Kidney (tissue), 14 donors: ENCODE measurements around the gene ZGPAT. TPM values are rescaled to one million over a fixed set of nuclear protein-coding genes. Genes with fewer than 3 reads are reported as not detected.
A peak's percentile ranks its signal among the peaks of the same experiment; 100 is the strongest.

ENCODE experiments used
- DNase-seq, 5 donors: peaks; one replicate each; pipeline ENCODE4 v3.0.0-alpha.2; 2013 to 2020
- FAIRE-seq: peaks from 2 replicates; lab custom pipeline; 2012; peaks lifted over from hg19 to GRCh38; lab: Jason Lieb, UNC
- H3K27ac ChIP-seq, 2 donors: one replicate each; pipeline ENCODE4 v1.7.0; 2013; ENCODE audit warnings: low read depth in 2 of 2, low read length in 2 of 2, inconsistent platforms in 1 of 2
- H3K27me3 ChIP-seq: one replicate; pipeline ENCODE4 v1.7.1; 2013; ENCODE audit warnings: low read length, inconsistent platforms; ENCODE audit not compliant: control insufficient read depth, insufficient read depth
- H3K36me3 ChIP-seq, 3 donors: one replicate each; pipeline versions ENCODE4 v1.7.0 to v1.7.1; 2013; ENCODE audit warnings: low read length in 3 of 3, control low read depth in 1 of 3, inconsistent platforms in 1 of 3; ENCODE audit not compliant: insufficient read depth in 3 of 3, control insufficient read depth in 2 of 3
- H3K4me1 ChIP-seq, 3 donors: one replicate each; pipeline versions ENCODE4 v1.7.0 to v1.7.1; 2013; ENCODE audit warnings: low read length in 3 of 3, inconsistent platforms in 1 of 3, low read depth in 1 of 3; ENCODE audit not compliant: control insufficient read depth in 2 of 3, insufficient read depth in 2 of 3
- H3K4me3 ChIP-seq, 3 donors: one replicate each; pipeline versions ENCODE4 v1.7.0 to v1.8.1; 2013; ENCODE audit warnings: low read length in 3 of 3, control low read depth in 1 of 3, inconsistent platforms in 1 of 3
- H3K9ac ChIP-seq, 3 donors: one replicate each; pipeline versions ENCODE4 v1.7.0 to v1.7.1; 2013; ENCODE audit warnings: low read length in 3 of 3, control low read depth in 1 of 3, inconsistent platforms in 1 of 3
- H3K9me3 ChIP-seq, 3 donors: one replicate each; pipeline versions ENCODE4 v1.7.0 to v1.7.1; 2013; ENCODE audit warnings: low read length in 3 of 3, control low read depth in 1 of 3, inconsistent platforms in 1 of 3; ENCODE audit not compliant: control insufficient read depth in 2 of 3, insufficient read depth in 1 of 3
- CTCF ChIP-seq: IDR thresholded peaks from 3 replicates; pipeline ENCODE4 v1.5.1; 2012; ENCODE audit warnings: mild to moderate bottlenecking, moderate library complexity, borderline replicate concordance; ENCODE audit not compliant: insufficient read depth; ENCODE audit errors: extremely low read depth
- intact Hi-C: fragments of 100-400 bp; cut with DNase I; formaldehyde crosslinking; loops from one replicate; pipeline ENCODE4 v1.11.1; 2022
- polyA plus RNA-seq: library from polyadenylated mRNA; stranded (reverse); fragments of 350-450 nt; fragmentation: Illumina TruSeq; extraction: RNeasy Lipid Tissue Mini Kit (QIAGEN cat#74804); gene quantifications from one replicate; pipeline ENCODE4 v1.2.3, GENCODE V29; 2014; ENCODE audit warnings: low read depth, low replicate concordance; ENCODE audit not compliant: insufficient read depth
- total RNA-seq: library from RNA; stranded (reverse); fragmentation: NEBNext Ultra II Directional; extraction: Animal tissue kit (Norgen Biotek cat#: 25700); gene quantifications from one replicate; pipeline ENCODE4 v1.2.1, GENCODE V29; 2021
- donor health status: control.
- donor health status: control.
- donor health status: control.
- donor health status: control.
- donor health status: control.
- donor health status: DM: yes; HTN: yes; CAD: no.
- donor health status: Normal renal cell carcinoma (clear cell type).

The ZGPAT gene
- total and polyA plus RNA-seq, 2 donors from 2014 or later = 30.5 to 39.6 TPM

DNA sequence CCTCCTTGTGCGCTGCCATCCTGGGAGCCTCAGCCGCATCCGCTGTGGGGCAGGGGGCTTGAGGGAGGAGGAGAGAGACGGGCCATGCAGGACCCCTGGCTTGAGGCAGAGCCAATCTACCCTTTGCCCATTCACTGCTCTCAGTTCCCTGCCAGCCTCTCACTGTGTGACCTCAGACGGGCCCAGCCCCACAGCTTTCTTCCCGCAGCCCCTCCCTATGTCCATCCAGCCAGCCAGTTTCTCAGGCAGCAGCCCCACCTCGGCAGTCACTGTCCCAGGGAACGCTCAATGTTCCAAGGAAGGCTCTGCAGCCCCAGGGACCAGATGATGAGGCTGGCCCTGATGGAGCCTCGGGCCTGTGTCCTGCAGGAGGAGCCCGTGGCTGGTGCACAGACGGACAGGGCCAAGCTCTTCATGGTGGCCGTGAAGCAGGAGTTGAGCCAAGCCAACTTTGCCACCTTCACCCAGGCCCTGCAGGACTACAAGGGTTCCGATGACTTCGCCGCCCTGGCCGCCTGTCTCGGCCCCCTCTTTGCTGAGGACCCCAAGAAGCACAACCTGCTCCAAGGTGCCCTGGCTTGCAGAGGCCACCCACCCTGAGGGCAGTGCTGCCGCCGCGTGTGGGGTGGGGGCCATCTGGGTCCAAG lies 15.3 kb upstream of the ZGPAT start:
- peak in 2 of 5 donors; percentile 32 to 73 for DNase-seq
- no peaks in the 10 kb centered on the region for H3K36me3 ChIP-seq

DNA sequence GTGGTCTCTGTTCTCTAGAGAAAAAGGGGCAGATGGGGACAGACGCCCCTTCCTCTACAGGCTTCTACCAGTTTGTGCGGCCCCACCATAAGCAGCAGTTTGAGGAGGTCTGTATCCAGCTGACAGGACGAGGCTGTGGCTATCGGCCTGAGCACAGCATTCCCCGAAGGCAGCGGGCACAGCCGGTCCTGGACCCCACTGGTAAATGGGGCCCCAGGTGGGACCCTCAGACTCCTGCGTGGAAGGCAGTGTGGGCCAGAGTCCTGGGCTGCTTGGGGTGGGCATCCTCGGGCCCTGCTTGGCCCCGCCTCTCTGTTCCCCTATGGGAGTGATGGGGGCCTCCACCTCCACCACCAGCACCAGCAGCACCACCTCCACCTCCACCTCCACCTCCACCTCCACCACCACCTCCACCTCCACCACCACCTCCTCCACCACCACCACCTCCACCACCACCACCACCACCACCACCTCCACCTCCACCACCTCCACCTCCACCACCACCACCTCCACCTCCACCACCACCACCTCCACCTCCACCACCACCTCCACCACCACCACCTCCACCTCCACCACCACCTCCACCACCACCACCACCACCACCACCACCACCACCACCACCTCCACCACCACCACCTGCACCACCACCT lies 14.6 kb upstream of the ZGPAT start:
- no peak overlapping the region for H3K27ac ChIP-seq
- no peak overlapping the region for H3K9ac ChIP-seq
- H3K9me3 ChIP-seq = no peaks in the 10 kb centered on the region
- TF ChIP-seq CTCF = no peak
- intact Hi-C loops = no loop called here
- no peak for FAIRE-seq
- peaks cover 0 to 16% (median 0%) of the 10 kb centered on the region in 3 donors for H3K4me1 ChIP-seq
- H3K4me3 ChIP-seq = no peak overlapping the region
- DNase-seq = peak in 2 of 5 donors; percentile 30 to 85
- H3K36me3 ChIP-seq = no peaks in the 10 kb centered on the region
- no peaks in the 10 kb centered on the region for H3K27me3 ChIP-seq

More for the DNA sequence above, 15.3 kb upstream of the ZGPAT start:
- Histone ChIP-seq H3K27me3 (no peaks in the 10 kb centered on the region), H3K9me3 (no peaks in the 10 kb centered on the region), H3K27ac (no peak overlapping the region), H3K9ac (no peak overlapping the region), H3K4me3 (no peak overlapping the region), H3K4me1 (peaks cover 0 to 15% (median 0%) of the 10 kb centered on the region in 3 donors)
- TF ChIP-seq CTCF = no peak
- no peak for FAIRE-seq
- intact Hi-C loops = no loop called here

GRCh38 chr20:63693733-63694583 lies 13.9 kb upstream of the ZGPAT start:
- H3K27me3 ChIP-seq = no peaks in the 10 kb centered on the region
- DNase-seq = peak in 2 of 5 donors; percentile 38 to 64
- TF ChIP-seq CTCF = no peak
- H3K27ac ChIP-seq = no peak overlapping the region
- no peaks in the 10 kb centered on the region for H3K36me3 ChIP-seq
- intact Hi-C loops = no loop called here
- H3K4me3 ChIP-seq = no peak overlapping the region
- FAIRE-seq = no peak
- no peaks in the 10 kb centered on the region for H3K9me3 ChIP-seq
- H3K4me1 ChIP-seq = peaks cover 0 to 14% (median 0%) of the 10 kb centered on the region in 3 donors
- no peak overlapping the region for H3K9ac ChIP-seq
